GM18526 (cell line): Measurements from ENCODE around the gene BECN2.

Experiments used
- POLR2A ChIP-seq: IDR thresholded peaks from 3 replicates; pipeline ENCODE4 v1.6.1; 2011; ENCODE audit not compliant: insufficient read length; ENCODE audit errors: extremely low read depth

The BECN2 gene

GRCh38 chr1:241963722-241964121 is 6.2 kb downstream of the BECN2 start:
- no peak for TF ChIP-seq POLR2A

DNA sequence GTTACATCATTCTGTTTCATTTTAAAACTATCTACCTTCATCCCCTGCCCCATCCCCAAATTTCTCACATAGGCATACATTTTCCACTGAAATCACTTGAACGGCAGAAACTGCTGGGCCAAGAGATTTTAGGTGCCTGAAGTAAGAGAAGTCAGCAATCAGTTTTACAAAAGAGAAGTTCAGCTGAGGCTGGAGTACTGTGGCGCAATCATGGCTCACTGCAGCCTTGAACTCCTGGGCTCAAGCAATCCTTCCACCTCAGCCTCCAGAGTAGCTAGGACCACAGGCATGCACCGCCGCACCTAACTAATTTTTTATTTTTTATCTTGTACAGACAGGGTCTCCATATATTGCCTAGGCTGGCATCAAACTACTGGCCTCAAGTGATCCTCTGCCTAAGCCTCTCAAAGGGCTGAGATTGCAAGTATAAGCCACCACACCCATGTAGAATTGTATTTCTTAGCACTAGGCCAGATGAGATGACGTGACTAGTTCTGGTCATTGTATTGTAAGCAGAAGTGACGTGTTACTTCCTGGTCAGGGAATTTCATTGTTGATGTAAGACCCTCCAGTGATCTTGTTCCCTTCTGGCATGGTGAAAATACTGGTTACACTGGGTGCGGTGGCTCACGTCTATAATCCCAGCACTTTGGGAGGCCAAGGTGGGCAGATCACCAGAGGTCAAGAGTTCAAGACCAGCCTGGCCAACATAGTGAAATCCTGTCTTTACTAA is 7.1 kb downstream of the BECN2 start:
- TF ChIP-seq POLR2A = no peak

GRCh38 chr1:241968611-241969010 is 11.0 kb downstream of the BECN2 start:
- no peak for TF ChIP-seq POLR2A

DNA sequence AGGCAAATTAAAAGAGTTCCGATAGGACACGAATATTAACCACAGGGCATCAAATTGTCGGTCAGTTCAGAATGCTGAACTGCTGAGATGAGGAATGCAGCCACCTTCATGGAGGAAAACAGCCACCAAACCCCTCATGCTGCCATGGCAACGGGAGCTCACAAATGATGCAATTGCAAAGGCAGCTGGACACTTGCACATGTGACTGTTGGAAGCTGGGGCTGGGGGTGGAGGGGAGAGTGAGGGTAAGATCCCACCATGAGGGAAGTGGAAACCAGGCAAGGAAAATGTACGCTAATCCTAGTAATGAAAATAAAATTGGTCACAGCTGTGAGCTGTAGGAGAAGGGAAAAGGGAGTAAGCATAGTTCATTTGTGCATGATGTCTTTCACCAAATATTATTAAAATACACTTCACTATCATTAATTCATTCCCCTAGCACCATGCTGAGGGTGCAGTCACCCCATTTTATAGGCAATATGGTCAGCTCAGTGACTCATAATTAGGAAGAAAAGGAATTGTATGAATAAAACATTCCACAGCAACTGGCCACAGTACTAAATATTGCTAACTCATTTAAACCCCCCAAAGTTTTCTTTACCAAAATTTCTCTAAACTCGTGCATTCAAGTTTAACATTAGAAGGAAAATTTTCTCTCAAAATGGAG is 15.3 kb downstream of the BECN2 start:
- no peak for TF ChIP-seq POLR2A

DNA sequence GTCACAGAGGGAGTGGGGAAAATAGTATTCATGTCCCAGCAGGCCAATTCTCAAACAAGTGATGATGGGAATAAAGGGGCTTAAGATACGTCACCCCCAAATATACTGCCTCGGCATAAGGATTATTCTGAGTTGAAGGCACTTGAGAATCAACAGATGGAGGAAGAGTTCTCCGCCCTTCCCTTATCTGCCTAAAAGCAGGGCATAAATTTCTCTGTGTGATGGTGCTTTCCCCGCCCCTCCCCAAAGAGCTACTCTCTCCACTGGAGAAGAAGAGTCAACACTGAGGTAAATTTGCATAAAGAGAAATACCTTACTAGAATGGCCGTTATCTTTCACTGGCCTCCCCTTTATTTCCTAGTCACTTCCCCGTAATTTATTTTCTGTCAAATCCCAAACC is 18.7 kb downstream of the BECN2 start:
- no peak for TF ChIP-seq POLR2A

GRCh38 chr1:241979071-241979470 is 21.5 kb downstream of the BECN2 start:
- TF ChIP-seq POLR2A = no peak

DNA sequence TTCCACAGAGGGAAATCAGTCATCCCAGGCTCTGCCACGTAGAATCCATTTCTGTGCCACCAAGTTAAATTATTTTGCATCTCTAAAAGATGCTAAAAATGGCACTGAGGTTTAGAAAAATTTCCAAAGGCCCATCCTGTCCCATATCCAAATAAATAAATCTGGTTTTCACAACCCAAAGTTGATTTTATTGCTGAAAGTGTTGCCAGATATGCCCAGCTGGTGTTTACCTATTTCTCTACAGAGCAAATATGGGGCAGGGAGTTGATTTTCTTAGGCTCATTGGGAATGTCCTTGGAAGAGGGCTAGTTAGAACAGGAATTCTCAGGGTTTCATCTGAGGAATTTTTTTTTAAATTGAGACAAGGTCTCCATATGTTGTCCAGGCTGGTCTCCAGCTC is 22.4 kb downstream of the BECN2 start:
- TF ChIP-seq POLR2A = no peak

DNA sequence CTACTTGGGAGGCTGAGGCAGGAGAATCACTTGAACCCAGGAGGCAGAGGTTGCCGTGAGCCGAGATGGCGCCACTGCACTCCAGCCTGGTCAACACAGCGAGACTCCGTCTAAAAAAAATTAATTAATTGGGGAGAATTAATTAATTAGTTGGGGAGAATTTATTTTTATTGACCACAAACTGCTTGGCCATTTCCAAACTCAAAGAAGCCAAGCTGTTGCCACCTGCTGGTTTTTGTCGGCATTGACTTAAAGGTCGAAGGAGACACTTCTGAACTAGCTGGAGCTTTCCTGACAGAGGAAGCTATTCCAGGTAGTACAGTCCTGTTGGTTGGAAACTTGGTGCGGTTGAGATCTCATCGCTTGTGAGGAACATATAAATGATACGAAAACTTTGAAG is 28.2 kb downstream of the BECN2 start:
- TF ChIP-seq POLR2A = no peak

GRCh38 chr1:241990040-241990439 is 32.5 kb downstream of the BECN2 start:
- no peak for TF ChIP-seq POLR2A

- TF ChIP-seq POLR2A = no peak
Observed at GRCh38 chr1:241992734-241993133, 35.2 kb downstream of the BECN2 start.

DNA sequence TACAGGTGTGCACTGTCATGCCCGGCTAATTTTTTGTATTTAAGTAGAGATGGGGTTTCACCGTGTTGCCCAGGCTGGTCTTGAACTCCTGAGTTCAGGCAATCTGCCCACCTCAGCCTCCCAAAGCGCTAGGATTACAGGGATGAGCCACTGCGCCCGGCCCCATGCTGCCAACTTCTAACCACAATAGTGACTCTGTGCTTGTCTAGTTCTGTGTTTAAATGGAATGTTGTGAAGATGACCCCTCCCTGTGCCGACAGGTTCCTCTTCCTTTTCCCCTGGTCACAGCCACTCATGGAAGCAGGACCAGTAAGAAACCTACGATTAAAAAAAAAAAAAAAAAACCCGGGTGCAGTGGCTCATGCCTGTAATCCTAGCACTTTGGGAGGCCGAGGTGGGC is 36.6 kb downstream of the BECN2 start:
- TF ChIP-seq POLR2A = no peak

GRCh38 chr1:241997401-241997998 is 39.9 kb downstream of the BECN2 start:
- TF ChIP-seq POLR2A = no peak

DNA sequence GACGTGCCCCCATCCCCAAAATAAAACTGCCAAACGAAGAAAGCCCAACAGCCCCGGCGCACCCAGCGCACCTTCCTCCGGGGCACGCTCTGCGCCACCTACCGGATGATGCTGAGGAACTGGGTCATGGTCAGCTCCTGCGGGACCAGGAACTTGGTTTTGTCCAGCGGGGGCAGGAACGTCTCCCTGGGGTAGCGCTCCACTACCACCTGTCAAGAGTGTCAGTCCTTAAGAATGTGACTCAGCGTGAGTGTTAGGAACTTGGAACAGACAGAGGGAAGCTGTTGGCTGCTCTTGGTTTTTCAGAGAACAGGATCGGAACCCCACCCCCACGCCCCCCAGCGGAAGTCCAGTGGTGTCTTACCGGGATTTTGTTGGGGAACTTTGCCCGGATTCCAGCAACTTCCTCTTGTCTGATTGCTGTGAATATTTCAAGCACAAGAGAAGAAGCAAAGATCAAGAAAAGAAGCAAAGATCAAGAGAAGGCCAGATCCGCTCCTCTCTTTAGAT is 40.9 kb downstream of the BECN2 start:
- no peak for TF ChIP-seq POLR2A

- TF ChIP-seq POLR2A = no peak
Observed at GRCh38 chr1:241999026-241999425, 41.5 kb downstream of the BECN2 start, which contains the start of gene MAP1LC3C. TSS of gene MAP1LC3C (minus strand) at chr1:241999098. CDS start at chr1:241999008, 90 bp downstream.

- no peak for TF ChIP-seq POLR2A
Observed at GRCh38 chr1:242000434-242000833, 42.9 kb downstream of the BECN2 start.

GRCh38 chr1:242002072-242002471 is 44.5 kb downstream of the BECN2 start:
- no peak for TF ChIP-seq POLR2A
